SH-SY5Y (cell line): Measurements from ENCODE around the gene PHLDB2.

Experiments
- GATA2 ChIP-seq: IDR thresholded peaks from 2 replicates; pipeline ENCODE4 v1.6.1; 2011; ENCODE audit warnings: mild to moderate bottlenecking, low read depth, low read length
- GATA3 ChIP-seq: IDR thresholded peaks from 2 replicates; pipeline ENCODE4 v1.6.1; 2011; ENCODE audit warnings: low read depth, mild to moderate bottlenecking, low read length, moderate library complexity

GRCh38 chr3:111856501-111856900 lies 2.6 kb upstream of the PHLDB2 start:
- TF ChIP-seq GATA3 (no peak), GATA2 (no peak)
